GM12878 (cell line): ENCODE data around the gene YAP1. TPM values are rescaled to one million over a fixed set of nuclear protein-coding genes. Genes with fewer than 3 reads are reported as not detected.

ENCODE experiments used
- ATAC-seq: fragments of 200-7000 bp; cut with Tn5 transposase; 3 replicates; pipeline ENCODE4 v1.9.1; 2020; ENCODE audit warnings: mild to moderate bottlenecking, moderate library complexity
- BruUV-seq: library from RNA; stranded (reverse); fragments of 400-500 nt; replicated peaks from 2 replicates; lab custom pipeline; 2021; lab: Mats Ljungman, UMichigan
- CTCF ChIA-PET: fragments of 300-600 bp; sonication (Branson Sonifier 250); formaldehyde crosslinking; extraction: SDS; loops from one replicate; lab custom pipeline; 2021; ENCODE audit warnings: inconsistent platforms; lab: Yijun Ruan, JAX
- POLR2A ChIA-PET: fragments of 350-600 bp; formaldehyde crosslinking; extraction: SDS; loops from one replicate; lab custom pipeline; 2021; ENCODE audit warnings: inconsistent platforms; lab: Charles Lee
- RAD21 ChIA-PET: fragments of 300-600 bp; sonication (Branson Sonifier 250); formaldehyde crosslinking; loops from one replicate; lab custom pipeline; 2023; ENCODE audit warnings: antibody characterized with exemption; ENCODE audit not compliant: unreplicated experiment; lab: Charles Lee
- SMC1A ChIA-PET: fragments of 300-600 bp; sonication (Branson Sonifier 250); formaldehyde crosslinking; loops from one replicate; lab custom pipeline; 2023; ENCODE audit not compliant: unreplicated experiment, uncharacterized antibody; lab: Charles Lee
- DNase-seq: peaks from one replicate; pipeline ENCODE4 v3.0.0-alpha.2; 2011; ENCODE audit warnings: low read depth, low spot score
- FAIRE-seq: peaks from 3 replicates; lab custom pipeline; 2011; peaks lifted over from hg19 to GRCh38; lab: Jason Lieb, UNC
- H2AFZ ChIP-seq: 2 replicates; pipeline ENCODE4 v1.6.0; 2011; ENCODE audit warnings: low read depth, low read length, control low read depth; ENCODE audit not compliant: control insufficient read depth
- H3K27ac ChIP-seq: 2 replicates; pipeline ENCODE4 v1.5.1; 2011; ENCODE audit warnings: control low read depth; ENCODE audit not compliant: control insufficient read depth, insufficient read depth
- H3K27me3 ChIP-seq, 2 experiments: replicated peaks in 1 of 2; 2 replicates each; pipeline versions ENCODE4 v1.6.0 to v1.6.1; 2011; ENCODE audit warnings: low read length in 1 of 2; ENCODE audit not compliant: control insufficient read depth in 2 of 2, insufficient read depth in 2 of 2
- H3K36me3 ChIP-seq, 2 experiments: 2 replicates each; pipeline ENCODE4 v1.5.1; 2011; ENCODE audit warnings: low read length in 1 of 2; ENCODE audit not compliant: control insufficient read depth in 2 of 2, insufficient read depth in 2 of 2
- H3K4me1 ChIP-seq: 2 replicates; pipeline ENCODE4 v1.6.1; 2011; ENCODE audit warnings: mild to moderate bottlenecking, low read length, moderate library complexity, mixed read lengths; ENCODE audit not compliant: control insufficient read depth, insufficient read depth
- H3K4me2 ChIP-seq: 2 replicates; pipeline ENCODE4 v1.6.0; 2011; ENCODE audit warnings: control low read depth; ENCODE audit not compliant: control insufficient read depth, insufficient read depth
- H3K4me3 ChIP-seq: fragments of 200-600 bp; sonication (generic); 2 replicates; pipeline ENCODE4 v1.5.1; 2016
- H3K79me2 ChIP-seq: 2 replicates; pipeline ENCODE4 v1.6.0; 2011; ENCODE audit warnings: low read length; ENCODE audit not compliant: control insufficient read depth, insufficient read depth
- H3K9ac ChIP-seq: 2 replicates; pipeline ENCODE4 v1.8.0; 2011; ENCODE audit warnings: low read length, control low read depth, mixed read lengths; ENCODE audit not compliant: control insufficient read depth, insufficient read depth
- H3K9me3 ChIP-seq: replicated peaks from 3 replicates; pipeline ENCODE4 v1.5.1; 2011; ENCODE audit warnings: mild to moderate bottlenecking, low read length; ENCODE audit not compliant: control insufficient read depth, insufficient read depth
- H4K20me1 ChIP-seq: 2 replicates; pipeline ENCODE4 v1.6.0; 2011; ENCODE audit not compliant: control insufficient read depth, insufficient read depth
- ASH2L ChIP-seq: fragments of 300-600, 200-600 bp; sonication (generic); IDR thresholded peaks from 2 replicates; pipeline ENCODE4 v1.6.1; 2017; ENCODE audit warnings: low read depth, mild to moderate bottlenecking, borderline replicate concordance
- CEBPB ChIP-seq, 2 experiments: fragments of 150-350 bp in 1 of 2; IDR thresholded peaks; 2 replicates each; pipeline ENCODE4 v1.6.1; 2012 to 2014; ENCODE audit warnings: low read depth in 2 of 2, low read length in 2 of 2, borderline replicate concordance in 1 of 2, inconsistent platforms in 1 of 2
- ETV6 ChIP-seq, 2 experiments: fragments of 450-650 bp in 1 of 2; IDR thresholded peaks in 1 of 2; conservative IDR thresholded peaks in 1 of 2; 2 replicates each; pipeline ENCODE4 v1.6.1; 2014; ENCODE audit warnings: antibody characterized with exemption in 1 of 2, borderline replicate concordance in 1 of 2, low read depth in 1 of 2, mild to moderate bottlenecking in 1 of 2, moderate library complexity in 1 of 2
- FOS ChIP-seq: IDR thresholded peaks from 3 replicates; pipeline ENCODE4 v1.6.1; 2011; ENCODE audit warnings: borderline replicate concordance; ENCODE audit not compliant: insufficient read length; ENCODE audit errors: extremely low read depth
- IKZF1 ChIP-seq: fragments of 450-650 bp; conservative IDR thresholded peaks from 2 replicates; pipeline ENCODE4 v1.6.1; 2017; ENCODE audit warnings: antibody characterized with exemption, mild to moderate bottlenecking
- NFYA ChIP-seq: IDR thresholded peaks from 2 replicates; pipeline ENCODE4 v1.6.1; 2011; ENCODE audit warnings: low read depth, mild to moderate bottlenecking, low read length, improper control_type of control experiment, borderline replicate concordance
- POLR2A ChIP-seq: IDR thresholded peaks from 2 replicates; pipeline ENCODE4 v1.6.1; 2011; ENCODE audit warnings: low read depth, mild to moderate bottlenecking, low read length
- POLR2AphosphoS2 ChIP-seq: IDR thresholded peaks from 2 replicates; pipeline ENCODE4 v1.6.1; 2011; ENCODE audit warnings: low read depth, mild to moderate bottlenecking, low read length, improper control_type of control experiment, moderate library complexity
- RAD21 ChIP-seq: IDR thresholded peaks from 2 replicates; pipeline ENCODE4 v1.6.1; 2011; ENCODE audit warnings: mild to moderate bottlenecking, low read depth, low read length, moderate library complexity; ENCODE audit not compliant: insufficient read depth
- SREBF2 ChIP-seq: IDR thresholded peaks from 2 replicates; pipeline ENCODE4 v1.6.1; 2012; ENCODE audit warnings: mild to moderate bottlenecking, low read length
- TARDBP ChIP-seq: IDR thresholded peaks from 2 replicates; pipeline ENCODE4 v1.6.1; 2016; ENCODE audit warnings: borderline replicate concordance
- YY1 ChIP-seq: IDR thresholded peaks from 2 replicates; pipeline ENCODE4 v1.6.1; 2011; ENCODE audit warnings: low read depth, mild to moderate bottlenecking, low read length
- ZNF217 ChIP-seq: fragments of 450-650 bp; IDR thresholded peaks from 2 replicates; pipeline ENCODE4 v1.6.1; 2017; ENCODE audit warnings: antibody characterized with exemption, mild to moderate bottlenecking
- WGBS: methylation state at CpG from one replicate; pipeline ENCODE4 v1.1.6; 2016; ENCODE audit warnings: low lambda C conversion rate; ENCODE audit not compliant: insufficient replicate concordance, insufficient coverage; ENCODE audit errors: missing lambda C conversion rate; 5-methylcytosine and 5-hydroxymethylcytosine counted together
- in situ Hi-C: fragments of 300-500 bp; cut with MboI; formaldehyde crosslinking; loops from 9 replicates; pipeline ENCODE4 v1.14.3; 2018; ENCODE audit warnings: mixed read lengths
- intact Hi-C: fragments of 100-400 bp; cut with micrococcal nuclease; formaldehyde crosslinking; loops from one replicate; pipeline ENCODE4 v1.14.2; 2022; ENCODE audit not compliant: unreplicated experiment
- polyA plus RNA-seq, 11 experiments: library from polyadenylated mRNA; depleted of rRNA in 4 of 11; unstranded in 6 of 11; stranded (reverse) in 5 of 11; fragments of >200 nt; fragmentation: Nextera tagmentation in 4 of 11; fragmentation: Illumina TruSeq in 1 of 11; extraction: Ambion mirVana in 4 of 11; extraction: Trizol in 1 of 11; gene quantifications; 1 replicate in 1 of 11; 2 replicates in 10 of 11; pipeline versions ENCODE4 v1.2.1 to v1.2.3, GENCODE V29; 2011 to 2016; ENCODE audit warnings: inconsistent platforms in 2 of 11, missing spikeins in 2 of 11, low read depth in 1 of 11
- total RNA-seq, 4 experiments: library from RNA; depleted of rRNA in 3 of 4; stranded (reverse); fragments of >200 nt in 3 of 4; fragmentation: Illumina TruSeq in 1 of 4; extraction: Trizol in 1 of 4; gene quantifications; 2 replicates each; pipeline versions ENCODE4 v1.2.1 to v1.2.3, GENCODE V29; 2013 to 2021
- TF ChIP-seq, protein P1 (sequence below): IDR thresholded peaks from 2 replicates; pipeline ENCODE4 v1.6.1; 2012; ENCODE audit warnings: improper control_type of control experiment, low read depth, low read length; ENCODE audit not compliant: insufficient replicate concordance
- TF ChIP-seq, protein P2 (sequence below): fragments of 450-650 bp; IDR thresholded peaks from 2 replicates; pipeline ENCODE4 v1.6.1; 2018; ENCODE audit warnings: mild to moderate bottlenecking, low read depth, moderate library complexity; ENCODE audit not compliant: partially characterized antibody
- TF ChIP-seq, protein P3 (sequence below): fragments of 450-650 bp; IDR thresholded peaks from 2 replicates; pipeline ENCODE4 v1.6.1; 2017; ENCODE audit warnings: borderline replicate concordance

YAP1 gene
- total and polyA plus RNA-seq, 10 of the 15 experiments (the other 5 are each of a cell fraction or from before 2014, with no cell fraction given), result 0.03 to 0.33 (median 0.10) TPM; not detected in 6

DNA sequence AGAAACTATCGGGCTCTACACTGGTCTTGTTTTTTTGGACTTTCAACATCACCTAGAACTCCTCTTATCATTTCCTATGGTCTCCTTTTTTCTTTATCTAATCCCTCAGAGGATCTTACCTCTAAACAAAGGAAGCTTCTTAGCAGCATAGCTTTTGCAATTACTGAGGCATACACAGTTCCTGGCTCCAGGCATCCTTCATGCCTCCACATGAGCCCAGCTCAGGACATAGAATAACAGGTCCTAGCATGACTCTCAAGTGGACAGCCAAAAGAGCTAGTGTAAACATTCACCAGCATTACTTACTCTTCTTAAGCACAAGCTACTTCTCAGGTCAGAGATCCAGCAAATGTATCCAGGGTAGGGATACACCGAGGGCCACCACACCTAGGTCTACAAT, 45.9 kb upstream of the YAP1 start:
- SMC1A ChIA-PET, result no interaction called here
- DNase-seq, result no peak
- no peak overlapping the region for H3K4me2 ChIP-seq
- H3K36me3 ChIP-seq, result no peaks in the 10 kb centered on the region
- in situ Hi-C loops (no loop called here), intact Hi-C loops (no loop called here)
- CTCF ChIA-PET, result interaction anchor here (0.6 kb wide), 1 partner anchor 908 kb away, joined by 3 read pairs; no protein-coding TSS in a partner anchor
- no peaks in the 10 kb centered on the region for H3K27me3 ChIP-seq
- BruUV-seq, result no TSS peak
- no peak for FAIRE-seq
- H3K4me3 ChIP-seq, result no peak overlapping the region
- no peak overlapping the region for H2AFZ ChIP-seq
- H3K27ac ChIP-seq, result no peak overlapping the region
- H3K9ac ChIP-seq, result no peak overlapping the region
- no peaks in the 10 kb centered on the region for H3K4me1 ChIP-seq
- POLR2A ChIA-PET, result no interaction called here
- no peaks in the 10 kb centered on the region for H4K20me1 ChIP-seq
- 13% methylated on average over 2 of the region's 2 CpGs for WGBS
- ATAC-seq, result no peak
- H3K9me3 ChIP-seq, result no peaks in the 10 kb centered on the region
- RAD21 ChIA-PET, result no interaction called here
- no peaks in the 10 kb centered on the region for H3K79me2 ChIP-seq
- TF ChIP-seq, protein P1, sequence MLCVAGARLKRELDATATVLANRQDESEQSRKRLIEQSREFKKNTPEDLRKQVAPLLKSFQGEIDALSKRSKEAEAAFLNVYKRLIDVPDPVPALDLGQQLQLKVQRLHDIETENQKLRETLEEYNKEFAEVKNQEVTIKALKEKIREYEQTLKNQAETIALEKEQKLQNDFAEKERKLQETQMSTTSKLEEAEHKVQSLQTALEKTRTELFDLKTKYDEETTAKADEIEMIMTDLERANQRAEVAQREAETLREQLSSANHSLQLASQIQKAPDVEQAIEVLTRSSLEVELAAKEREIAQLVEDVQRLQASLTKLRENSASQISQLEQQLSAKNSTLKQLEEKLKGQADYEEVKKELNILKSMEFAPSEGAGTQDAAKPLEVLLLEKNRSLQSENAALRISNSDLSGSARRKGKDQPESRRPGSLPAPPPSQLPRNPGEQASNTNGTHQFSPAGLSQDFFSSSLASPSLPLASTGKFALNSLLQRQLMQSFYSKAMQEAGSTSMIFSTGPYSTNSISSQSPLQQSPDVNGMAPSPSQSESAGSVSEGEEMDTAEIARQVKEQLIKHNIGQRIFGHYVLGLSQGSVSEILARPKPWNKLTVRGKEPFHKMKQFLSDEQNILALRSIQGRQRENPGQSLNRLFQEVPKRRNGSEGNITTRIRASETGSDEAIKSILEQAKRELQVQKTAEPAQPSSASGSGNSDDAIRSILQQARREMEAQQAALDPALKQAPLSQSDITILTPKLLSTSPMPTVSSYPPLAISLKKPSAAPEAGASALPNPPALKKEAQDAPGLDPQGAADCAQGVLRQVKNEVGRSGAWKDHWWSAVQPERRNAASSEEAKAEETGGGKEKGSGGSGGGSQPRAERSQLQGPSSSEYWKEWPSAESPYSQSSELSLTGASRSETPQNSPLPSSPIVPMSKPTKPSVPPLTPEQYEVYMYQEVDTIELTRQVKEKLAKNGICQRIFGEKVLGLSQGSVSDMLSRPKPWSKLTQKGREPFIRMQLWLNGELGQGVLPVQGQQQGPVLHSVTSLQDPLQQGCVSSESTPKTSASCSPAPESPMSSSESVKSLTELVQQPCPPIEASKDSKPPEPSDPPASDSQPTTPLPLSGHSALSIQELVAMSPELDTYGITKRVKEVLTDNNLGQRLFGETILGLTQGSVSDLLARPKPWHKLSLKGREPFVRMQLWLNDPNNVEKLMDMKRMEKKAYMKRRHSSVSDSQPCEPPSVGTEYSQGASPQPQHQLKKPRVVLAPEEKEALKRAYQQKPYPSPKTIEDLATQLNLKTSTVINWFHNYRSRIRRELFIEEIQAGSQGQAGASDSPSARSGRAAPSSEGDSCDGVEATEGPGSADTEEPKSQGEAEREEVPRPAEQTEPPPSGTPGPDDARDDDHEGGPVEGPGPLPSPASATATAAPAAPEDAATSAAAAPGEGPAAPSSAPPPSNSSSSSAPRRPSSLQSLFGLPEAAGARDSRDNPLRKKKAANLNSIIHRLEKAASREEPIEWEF, result no peak
- TF ChIP-seq, protein P2, sequence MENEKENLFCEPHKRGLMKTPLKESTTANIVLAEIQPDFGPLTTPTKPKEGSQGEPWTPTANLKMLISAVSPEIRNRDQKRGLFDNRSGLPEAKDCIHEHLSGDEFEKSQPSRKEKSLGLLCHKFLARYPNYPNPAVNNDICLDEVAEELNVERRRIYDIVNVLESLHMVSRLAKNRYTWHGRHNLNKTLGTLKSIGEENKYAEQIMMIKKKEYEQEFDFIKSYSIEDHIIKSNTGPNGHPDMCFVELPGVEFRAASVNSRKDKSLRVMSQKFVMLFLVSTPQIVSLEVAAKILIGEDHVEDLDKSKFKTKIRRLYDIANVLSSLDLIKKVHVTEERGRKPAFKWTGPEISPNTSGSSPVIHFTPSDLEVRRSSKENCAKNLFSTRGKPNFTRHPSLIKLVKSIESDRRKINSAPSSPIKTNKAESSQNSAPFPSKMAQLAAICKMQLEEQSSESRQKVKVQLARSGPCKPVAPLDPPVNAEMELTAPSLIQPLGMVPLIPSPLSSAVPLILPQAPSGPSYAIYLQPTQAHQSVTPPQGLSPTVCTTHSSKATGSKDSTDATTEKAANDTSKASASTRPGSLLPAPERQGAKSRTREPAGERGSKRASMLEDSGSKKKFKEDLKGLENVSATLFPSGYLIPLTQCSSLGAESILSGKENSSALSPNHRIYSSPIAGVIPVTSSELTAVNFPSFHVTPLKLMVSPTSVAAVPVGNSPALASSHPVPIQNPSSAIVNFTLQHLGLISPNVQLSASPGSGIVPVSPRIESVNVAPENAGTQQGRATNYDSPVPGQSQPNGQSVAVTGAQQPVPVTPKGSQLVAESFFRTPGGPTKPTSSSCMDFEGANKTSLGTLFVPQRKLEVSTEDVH, result no peak
- no peak for TF ChIP-seq FOS
- TF ChIP-seq ASH2L, result no peak
- TF ChIP-seq ETV6 (conservative IDR thresholded peaks at IDR 0.05 in 1 of 2, IDR thresholded peaks at IDR 0.05 in 1 of 2; ENCODE audit: borderline replicate concordance in 1 of 2, low read depth in 1 of 2), result no peak
- TF ChIP-seq, protein P3, sequence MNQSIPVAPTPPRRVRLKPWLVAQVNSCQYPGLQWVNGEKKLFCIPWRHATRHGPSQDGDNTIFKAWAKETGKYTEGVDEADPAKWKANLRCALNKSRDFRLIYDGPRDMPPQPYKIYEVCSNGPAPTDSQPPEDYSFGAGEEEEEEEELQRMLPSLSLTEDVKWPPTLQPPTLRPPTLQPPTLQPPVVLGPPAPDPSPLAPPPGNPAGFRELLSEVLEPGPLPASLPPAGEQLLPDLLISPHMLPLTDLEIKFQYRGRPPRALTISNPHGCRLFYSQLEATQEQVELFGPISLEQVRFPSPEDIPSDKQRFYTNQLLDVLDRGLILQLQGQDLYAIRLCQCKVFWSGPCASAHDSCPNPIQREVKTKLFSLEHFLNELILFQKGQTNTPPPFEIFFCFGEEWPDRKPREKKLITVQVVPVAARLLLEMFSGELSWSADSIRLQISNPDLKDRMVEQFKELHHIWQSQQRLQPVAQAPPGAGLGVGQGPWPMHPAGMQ, result no peak
- TF ChIP-seq POLR2AphosphoS2, result no peak
- TF ChIP-seq ZNF217, result no peak
- no peak for TF ChIP-seq YY1
- no peak for TF ChIP-seq NFYA
- TF ChIP-seq TARDBP, result no peak
- no peak for TF ChIP-seq CEBPB (IDR thresholded peaks at IDR 0.05; ENCODE audit: borderline replicate concordance in 1 of 2, low read depth in 2 of 2, low read length in 2 of 2)
- no peak for TF ChIP-seq POLR2A
- no peak for TF ChIP-seq RAD21
- no peak for TF ChIP-seq SREBF2
- TF ChIP-seq IKZF1, result no peak
